Activated CD4-positive, alpha-beta T cell treated with anti-CD3 and anti-CD28 coated beads for 36 hours (primary cell): ENCODE data around the gene TRIM17. TPM values are rescaled to one million over a fixed set of nuclear protein-coding genes. Genes with fewer than 3 reads are reported as not detected.

Experiments used
- ATAC-seq: fragments of 200-7000 bp; cut with Tn5 transposase; one replicate; pipeline ENCODE4 v1.10.0; 2021; ENCODE audit warnings: mild to moderate bottlenecking, moderate library complexity
- CTCF ChIA-PET: fragments of 350-600 bp; sonication (Branson Sonifier 250); formaldehyde crosslinking; loops from one replicate; lab custom pipeline; 2021; ENCODE audit warnings: antibody characterized with exemption; lab: Charles Lee
- POLR2A ChIA-PET: fragments of 350-600 bp; sonication (Branson Sonifier 250); formaldehyde crosslinking; loops from one replicate; lab custom pipeline; 2021; ENCODE audit warnings: antibody characterized with exemption, inconsistent platforms; lab: Charles Lee
- DNase-seq: peaks from one replicate; pipeline ENCODE4 v3.0.0-alpha.2; 2020
- H3K27ac Mint-ChIP-seq: one replicate; pipeline ENCODE4 v1.8.0; 2021; ENCODE audit warnings: mixed read lengths
- H3K27me3 Mint-ChIP-seq: one replicate; pipeline ENCODE4 v1.8.0; 2021; ENCODE audit warnings: mixed read lengths
- H3K36me3 Mint-ChIP-seq: one replicate; pipeline ENCODE4 v1.8.0; 2021; ENCODE audit warnings: low read depth, mixed read lengths
- H3K4me1 Mint-ChIP-seq: one replicate; pipeline ENCODE4 v1.8.0; 2021; ENCODE audit warnings: mixed read lengths
- H3K4me3 Mint-ChIP-seq: one replicate; pipeline ENCODE4 v1.8.0; 2021; ENCODE audit warnings: mild to moderate bottlenecking, moderate library complexity, mixed read lengths
- H3K9me3 Mint-ChIP-seq: one replicate; pipeline ENCODE4 v1.8.0; 2021; ENCODE audit warnings: low read depth, mixed read lengths
- intact Hi-C, 2 experiments: fragments of 100-400 bp; cut with DNase I in 1 of 2; cut with micrococcal nuclease in 1 of 2; formaldehyde crosslinking; loops; one replicate each; pipeline versions ENCODE4 v1.14.2 to v1.15.1; 2022 to 2024; cut with DNase I, micrococcal nuclease
- total RNA-seq, 2 experiments: library from RNA; stranded (reverse); gene quantifications; one replicate each; pipeline ENCODE4 v1.2.3, GENCODE V29; 2021

The TRIM17 gene
- total RNA-seq, 2 experiments from 2014 or later, result 1.2 to 1.3 TPM

DNA sequence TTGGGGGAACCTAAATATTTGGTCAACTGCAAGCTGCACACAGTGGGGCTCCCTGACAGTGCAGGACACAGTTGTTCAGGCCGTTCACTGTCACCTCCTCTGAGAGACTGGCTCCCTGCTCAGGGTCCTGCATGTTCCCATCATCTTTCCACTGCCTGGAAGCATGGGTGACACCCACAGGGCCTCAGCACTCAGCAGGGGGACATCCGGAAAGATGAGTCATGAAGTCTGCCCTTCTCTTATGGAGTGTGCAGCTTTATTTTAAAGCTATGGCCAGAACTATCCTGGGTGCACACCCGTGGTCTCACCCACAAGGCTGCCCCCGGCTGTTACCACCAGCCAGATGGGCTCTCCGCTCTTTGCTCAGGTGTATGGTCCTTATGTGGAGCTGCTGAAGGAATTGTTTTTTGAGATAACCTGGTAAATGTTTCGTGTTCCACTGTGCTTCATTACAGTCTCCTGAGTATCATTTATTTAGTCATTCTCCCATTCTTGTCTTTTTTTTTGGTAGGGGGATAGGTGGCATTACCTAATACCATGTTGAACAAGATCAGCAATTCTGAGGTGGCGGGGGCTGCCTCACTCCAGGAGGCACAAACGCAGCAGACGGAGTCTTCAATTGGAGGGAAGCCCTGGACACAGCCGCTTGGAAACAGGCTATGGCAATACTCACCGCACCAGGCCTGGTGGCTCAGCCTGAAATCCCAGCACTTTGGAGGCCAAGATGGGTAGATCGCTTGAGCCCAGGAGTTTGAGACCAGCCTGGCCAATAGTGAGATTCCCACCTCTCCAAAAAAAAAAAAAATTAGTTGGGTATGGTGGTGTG, 24.3 kb downstream of the TRIM17 start:
- ChIA-PET POLR2A (no interaction called here), CTCF (interaction anchor here (0.6 kb wide), 1 partner anchor 64 kb away, joined by 5 read pairs; no protein-coding TSS in a partner anchor)
- Mint-ChIP-seq H3K27me3 (no peaks in the 10 kb centered on the region), H3K4me1 (no peaks in the 10 kb centered on the region), H3K27ac (no peak overlapping the region), H3K4me3 (no peak overlapping the region), H3K36me3 (peaks cover 14% of the 10 kb centered on the region), H3K9me3 (no peaks in the 10 kb centered on the region)
- no peak for DNase-seq
- peak; percentile 19 for ATAC-seq
- intact Hi-C loops, result no loop called here

DNA sequence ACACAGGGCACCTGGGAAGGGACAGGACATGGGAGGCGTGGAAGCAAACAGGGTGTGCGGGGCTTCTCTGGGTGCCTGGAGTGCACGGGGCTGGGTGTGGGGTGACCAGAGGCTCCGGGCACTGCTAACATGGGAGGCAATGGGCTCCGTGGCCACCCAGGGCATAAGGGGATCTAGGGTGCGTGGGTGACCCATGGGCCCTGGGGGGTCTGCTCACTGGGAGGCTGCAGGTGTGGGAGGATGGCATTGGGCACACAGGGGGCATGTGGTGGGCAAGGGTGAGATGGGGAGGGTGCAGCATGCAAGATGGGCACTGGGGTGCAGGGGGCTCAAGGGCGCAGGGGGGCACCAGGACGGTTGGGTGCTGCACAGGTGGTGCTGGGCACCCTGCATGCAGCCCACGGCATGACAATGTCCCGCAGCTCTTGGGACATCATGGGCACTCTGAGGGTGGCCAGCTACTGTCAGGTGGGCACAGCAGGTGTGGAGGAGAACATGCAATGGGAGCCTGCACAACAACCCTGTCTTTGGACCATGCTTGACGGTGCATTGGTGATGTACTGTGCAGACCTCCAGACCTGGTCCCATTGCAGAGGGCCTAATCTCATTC, 25.1 kb downstream of the TRIM17 start:
- H3K27ac Mint-ChIP-seq, result no peak overlapping the region
- CTCF ChIA-PET, result interaction anchor here (0.6 kb wide), 1 partner anchor 64 kb away, joined by 5 read pairs; no protein-coding TSS in a partner anchor
- peaks cover 11% of the 10 kb centered on the region for H3K36me3 Mint-ChIP-seq
- POLR2A ChIA-PET, result no interaction called here
- H3K4me1 Mint-ChIP-seq, result no peaks in the 10 kb centered on the region
- no peak overlapping the region for H3K4me3 Mint-ChIP-seq
- H3K9me3 Mint-ChIP-seq, result no peaks in the 10 kb centered on the region
- DNase-seq, result no peak
- no peak for ATAC-seq
- intact Hi-C loops, result no loop called here
- no peaks in the 10 kb centered on the region for H3K27me3 Mint-ChIP-seq

DNA sequence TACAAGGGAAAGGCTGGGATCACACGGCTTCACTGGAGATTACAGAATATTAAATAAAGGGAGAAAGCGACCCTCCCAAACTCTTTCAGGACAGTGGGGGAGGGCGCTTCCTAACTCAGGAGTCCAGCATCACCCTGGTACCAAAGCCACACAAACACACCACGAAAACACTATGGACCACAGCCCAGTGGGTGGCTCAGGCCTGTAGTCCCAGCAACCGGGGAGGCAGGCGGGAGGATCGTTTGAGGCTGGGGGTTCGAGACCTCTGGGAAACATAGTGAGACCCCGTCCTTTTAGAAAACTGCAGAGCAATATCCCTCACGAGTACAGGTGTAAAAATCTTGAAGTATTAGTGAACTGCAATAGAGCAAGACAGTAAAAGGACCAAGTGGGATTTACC, 26.0 kb downstream of the TRIM17 start:
- ATAC-seq (no peak), DNase-seq (no peak)
- H3K27ac Mint-ChIP-seq, result no peak overlapping the region
- no peaks in the 10 kb centered on the region for H3K27me3 Mint-ChIP-seq
- no peak overlapping the region for H3K4me3 Mint-ChIP-seq
- intact Hi-C loops, result no loop called here
- ChIA-PET CTCF (no interaction called here), POLR2A (interaction anchor here (0.6 kb wide), 1 partner anchor 67 kb away, joined by 5 read pairs; no protein-coding TSS in a partner anchor)
- H3K4me1 Mint-ChIP-seq, result no peaks in the 10 kb centered on the region
- no peaks in the 10 kb centered on the region for H3K9me3 Mint-ChIP-seq
- peaks cover 4% of the 10 kb centered on the region for H3K36me3 Mint-ChIP-seq

DNA sequence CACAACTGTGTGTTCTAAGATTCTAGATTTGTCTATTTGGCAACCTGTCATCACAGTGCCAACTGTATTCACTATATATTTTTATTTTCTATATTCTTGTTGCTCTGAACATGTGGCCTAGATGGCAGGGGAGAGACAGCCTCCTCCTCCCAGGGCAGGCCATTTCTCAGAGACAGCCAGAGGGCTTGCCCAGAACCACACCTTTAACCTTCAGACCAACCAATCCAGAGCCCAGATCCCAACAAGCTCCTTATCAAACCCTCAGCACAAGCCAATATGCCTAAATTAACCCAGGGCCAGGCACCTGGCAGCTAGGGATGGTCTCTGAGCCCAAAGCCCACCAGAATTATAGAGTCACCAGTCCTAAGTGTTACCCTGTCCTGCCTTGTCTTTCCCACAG, 29.3 kb downstream of the TRIM17 start:
- H3K36me3 Mint-ChIP-seq, result no peaks in the 10 kb centered on the region
- intact Hi-C loops, result no loop called here
- no peak overlapping the region for H3K27ac Mint-ChIP-seq
- H3K27me3 Mint-ChIP-seq, result peaks cover 2% of the 10 kb centered on the region
- H3K4me3 Mint-ChIP-seq, result no peak overlapping the region
- no peaks in the 10 kb centered on the region for H3K9me3 Mint-ChIP-seq
- ATAC-seq (no peak), DNase-seq (no peak)
- ChIA-PET CTCF (interaction anchor here (0.7 to 1.9 kb wide), 3 partner anchors 8 to 77 kb away, joined by 3 to 7 read pairs (median 6); no protein-coding TSS in a partner anchor), POLR2A (no interaction called here)
- no peaks in the 10 kb centered on the region for H3K4me1 Mint-ChIP-seq

DNA sequence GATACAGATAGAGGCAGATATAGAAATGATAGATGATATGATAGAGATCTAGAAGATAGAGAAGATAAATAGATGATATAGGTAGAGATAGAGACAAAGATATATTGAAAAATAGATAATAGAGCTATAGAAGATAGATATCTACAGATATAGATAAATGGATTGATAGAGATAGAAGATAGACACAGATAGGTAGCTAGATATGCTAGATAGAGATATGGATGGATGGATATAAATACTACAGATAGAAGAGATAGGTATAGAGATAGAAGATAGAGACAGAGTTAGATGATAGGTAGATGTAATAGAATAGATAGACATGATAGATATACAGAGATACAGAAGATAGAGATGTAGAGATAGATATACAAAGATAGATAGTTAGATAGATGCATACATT, 31.4 kb downstream of the TRIM17 start:
- H3K36me3 Mint-ChIP-seq, result no peaks in the 10 kb centered on the region
- intact Hi-C loops, result no loop called here
- no peak overlapping the region for H3K27ac Mint-ChIP-seq

DNA sequence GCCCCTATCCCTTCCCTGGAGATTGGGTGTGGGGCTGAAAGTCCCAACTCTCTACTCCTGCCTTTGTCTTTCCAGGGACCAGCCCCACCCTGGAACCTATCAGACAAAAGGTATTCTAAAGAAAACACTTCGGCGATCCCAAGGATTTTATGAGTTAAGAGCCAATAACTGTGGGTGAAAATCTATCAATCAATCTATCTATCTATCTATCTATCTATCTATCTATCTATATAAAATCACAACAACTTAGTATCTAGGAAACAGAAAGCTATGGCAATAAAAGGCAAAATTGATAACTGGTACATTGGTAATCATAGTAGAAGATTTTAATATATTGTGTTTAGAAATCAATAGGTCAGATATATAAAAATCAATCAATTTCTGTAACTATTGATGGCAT, 32.9 kb downstream of the TRIM17 start:
- CTCF ChIA-PET, result no interaction called here
- Mint-ChIP-seq H3K27ac (no peak overlapping the region), H3K27me3 (peaks cover 9% of the 10 kb centered on the region), H3K9me3 (no peaks in the 10 kb centered on the region), H3K36me3 (no peaks in the 10 kb centered on the region), H3K4me3 (no peak overlapping the region), H3K4me1 (peaks cover 4% of the 10 kb centered on the region)
- POLR2A ChIA-PET, result no interaction called here
- no peak for DNase-seq
- ATAC-seq, result no peak
- intact Hi-C loops, result no loop called here

More for the DNA sequence above, 31.4 kb downstream of the TRIM17 start:
- DNase-seq, result no peak
- H3K27me3 Mint-ChIP-seq, result peaks cover 3% of the 10 kb centered on the region
- no peaks in the 10 kb centered on the region for H3K9me3 Mint-ChIP-seq
- H3K4me1 Mint-ChIP-seq, result no peaks in the 10 kb centered on the region
- POLR2A ChIA-PET, result no interaction called here
- H3K4me3 Mint-ChIP-seq, result no peak overlapping the region
- CTCF ChIA-PET, result no interaction called here
- ATAC-seq, result no peak

DNA sequence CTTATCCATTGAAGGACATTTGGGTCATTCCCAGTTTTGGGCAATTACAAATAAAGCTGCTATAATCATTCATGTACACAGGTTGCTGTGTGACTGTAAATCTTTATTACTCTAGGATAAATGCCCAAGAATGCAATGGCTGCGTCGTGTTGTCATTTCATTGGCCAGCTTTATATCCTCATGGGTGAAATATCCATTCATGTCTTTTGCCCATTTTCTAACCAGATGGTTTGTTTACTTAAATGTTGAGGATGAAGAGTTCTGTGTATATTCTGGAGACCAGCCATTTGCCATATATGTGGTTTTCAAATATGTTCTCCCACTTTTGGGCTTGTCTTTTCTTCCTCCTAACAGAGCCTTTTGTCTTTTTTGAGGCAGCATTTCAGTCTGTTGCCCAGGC, 35.3 kb downstream of the TRIM17 start:
- ChIA-PET POLR2A (no interaction called here), CTCF (interaction anchor here (0.5 kb wide), 1 partner anchor 15 kb away, joined by 3 read pairs; no protein-coding TSS in a partner anchor)
- Mint-ChIP-seq H3K36me3 (no peaks in the 10 kb centered on the region), H3K27ac (no peak overlapping the region), H3K27me3 (peaks cover 11% of the 10 kb centered on the region), H3K4me3 (no peak overlapping the region), H3K4me1 (peaks cover 8% of the 10 kb centered on the region), H3K9me3 (no peaks in the 10 kb centered on the region)
- no peak for DNase-seq
- ATAC-seq, result no peak
- intact Hi-C loops, result no loop called here

DNA sequence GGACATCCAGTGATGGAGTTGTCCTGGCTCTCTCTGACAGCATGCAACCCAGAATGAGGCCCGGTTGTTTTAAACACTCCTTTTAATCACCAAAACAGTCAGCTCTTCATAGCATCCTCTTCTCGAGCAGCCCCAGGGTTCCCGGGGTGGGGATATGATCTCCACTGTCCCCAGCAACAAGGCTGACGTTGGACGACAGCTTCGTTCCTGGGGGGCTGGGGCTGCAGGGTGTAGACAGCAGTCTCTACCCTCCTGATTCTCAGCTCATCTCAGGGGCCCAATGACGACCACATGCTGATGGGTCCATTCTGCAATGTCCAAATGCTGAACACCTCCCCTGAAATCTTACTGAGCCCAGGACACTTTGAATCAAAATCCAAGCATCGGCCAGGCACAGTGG, 37.0 kb downstream of the TRIM17 start:
- no peak for ATAC-seq
- peaks cover 8% of the 10 kb centered on the region for H3K4me1 Mint-ChIP-seq
- no peaks in the 10 kb centered on the region for H3K36me3 Mint-ChIP-seq
- H3K9me3 Mint-ChIP-seq, result no peaks in the 10 kb centered on the region
- H3K27ac Mint-ChIP-seq, result no peak overlapping the region
- H3K4me3 Mint-ChIP-seq, result no peak overlapping the region
- DNase-seq, result no peak
- H3K27me3 Mint-ChIP-seq, result peaks cover 11% of the 10 kb centered on the region
- ChIA-PET CTCF (interaction anchor here (0.7 to 1.7 kb wide), 5 partner anchors 8 to 380 kb away, joined by 3 to 7 read pairs (median 3); a partner anchor contains a TSS), POLR2A (no interaction called here)
- intact Hi-C loops, result loop anchor here in 1 of 2 experiments (2.0 kb wide), 3 partner anchors 27 to 249 kb away; partner anchors contain the start of gene TRIM11

DNA sequence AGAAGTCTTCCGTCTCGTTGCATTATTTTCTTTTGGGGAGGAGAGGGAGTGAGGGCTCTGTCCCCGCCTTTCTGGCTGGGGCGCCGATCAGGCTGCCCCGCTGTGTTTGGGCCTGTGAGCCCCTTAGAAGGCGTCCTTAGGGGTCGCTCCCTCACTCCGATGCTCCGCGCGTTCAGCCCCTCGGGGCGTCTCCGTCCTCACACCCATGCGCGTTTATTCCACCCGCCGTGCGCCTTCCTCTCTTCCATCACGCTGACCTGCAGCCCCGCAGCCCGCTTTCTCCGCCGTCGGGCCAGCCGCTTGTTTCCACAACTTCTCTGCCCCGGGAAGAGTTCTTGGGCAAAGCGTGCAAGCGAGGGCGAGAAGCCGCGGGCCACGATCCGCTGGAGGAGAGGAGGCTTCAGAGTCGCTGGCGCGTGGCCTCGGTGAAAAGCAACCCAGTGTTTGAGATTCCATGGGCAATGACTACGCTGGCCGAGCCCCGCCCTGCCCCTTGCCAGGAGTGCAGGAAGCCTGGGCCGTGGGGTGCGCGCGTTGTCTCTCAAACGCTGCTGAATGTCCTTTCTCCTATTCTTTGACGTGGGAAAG, 37.7 kb downstream of the TRIM17 start:
- ATAC-seq, result no peak
- intact Hi-C loops, result loop anchor here in 1 of 2 experiments (1.0 to 2.0 kb wide), 6 partner anchors 28 to 248 kb away; partner anchors contain the start of gene TRIM11

DNA sequence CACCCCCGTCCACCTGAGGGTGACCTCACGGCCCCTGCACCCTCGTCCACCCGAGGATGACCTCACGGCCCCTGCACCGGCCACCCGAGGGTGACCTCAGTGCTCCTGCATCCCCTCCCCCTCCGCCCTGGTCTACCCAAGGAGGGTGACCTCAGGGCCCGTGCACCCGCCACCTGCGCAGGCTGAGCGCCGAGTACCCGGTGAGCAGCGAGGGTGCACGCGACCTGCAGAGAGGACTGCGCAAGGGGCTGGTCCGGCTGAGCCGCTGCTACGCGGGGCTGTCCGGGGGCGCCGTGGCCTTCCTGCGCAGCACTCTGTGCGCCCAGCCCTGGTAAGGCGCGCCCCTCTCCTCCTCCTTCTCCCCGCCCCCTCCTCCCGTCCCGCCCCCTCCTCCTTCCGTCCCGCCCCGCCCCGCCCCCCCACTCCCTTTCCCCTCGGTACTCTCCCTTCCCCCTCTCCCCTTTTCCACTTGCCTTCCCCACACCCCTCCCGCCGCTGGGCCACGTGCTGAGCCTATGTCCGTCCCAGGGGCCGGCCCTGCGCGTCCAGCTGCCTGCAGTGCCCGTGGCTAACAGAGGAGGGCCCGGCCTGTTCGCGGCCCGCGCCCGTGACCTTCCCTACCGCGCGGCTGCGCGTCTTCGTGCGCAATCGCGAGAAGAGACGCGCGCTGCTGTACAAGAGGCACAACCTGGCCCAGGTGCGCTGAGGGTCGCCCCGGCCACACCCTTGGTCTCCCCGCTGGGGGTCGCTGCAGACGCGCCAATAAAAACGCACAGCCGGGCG, 38.4 kb downstream of the TRIM17 start:
- intact Hi-C loops, result loop anchor here in 1 of 2 experiments (1.0 to 2.0 kb wide), 6 partner anchors 29 to 247 kb away; partner anchors contain the start of gene TRIM11
- Mint-ChIP-seq H3K4me3 (peak overlapping the region; percentile 73), H3K27ac (no peak overlapping the region), H3K4me1 (peaks cover 8% of the 10 kb centered on the region), H3K27me3 (peaks cover 10% of the 10 kb centered on the region), H3K9me3 (no peaks in the 10 kb centered on the region), H3K36me3 (no peaks in the 10 kb centered on the region)
- DNase-seq, result peak; percentile 84
- POLR2A ChIA-PET, result no interaction called here
- peak; percentile 77 for ATAC-seq
- CTCF ChIA-PET, result no interaction called here

More for the DNA sequence above, 37.7 kb downstream of the TRIM17 start:
- CTCF ChIA-PET, result interaction anchor here (1.0 to 1.7 kb wide), 3 partner anchors 9 to 121 kb away, joined by 3 to 7 read pairs (median 6); a partner anchor contains a TSS
- peak; percentile 34 for DNase-seq
- peaks cover 11% of the 10 kb centered on the region for H3K27me3 Mint-ChIP-seq
- H3K4me3 Mint-ChIP-seq, result peak overlapping the region; percentile 73
- H3K4me1 Mint-ChIP-seq, result peaks cover 8% of the 10 kb centered on the region
- no peaks in the 10 kb centered on the region for H3K36me3 Mint-ChIP-seq
- H3K9me3 Mint-ChIP-seq, result no peaks in the 10 kb centered on the region
- peak overlapping the region; percentile 51 for H3K27ac Mint-ChIP-seq
- POLR2A ChIA-PET, result no interaction called here
